ENCODE measurements around the gene EPHA3. TPM values are rescaled to one million over a fixed set of nuclear protein-coding genes. Genes with fewer than 3 reads are reported as not detected.

Gene EPHA3
- total RNA-seq, 2 donors from 2014 or later = 3.5 to 10.2 TPM

DNA sequence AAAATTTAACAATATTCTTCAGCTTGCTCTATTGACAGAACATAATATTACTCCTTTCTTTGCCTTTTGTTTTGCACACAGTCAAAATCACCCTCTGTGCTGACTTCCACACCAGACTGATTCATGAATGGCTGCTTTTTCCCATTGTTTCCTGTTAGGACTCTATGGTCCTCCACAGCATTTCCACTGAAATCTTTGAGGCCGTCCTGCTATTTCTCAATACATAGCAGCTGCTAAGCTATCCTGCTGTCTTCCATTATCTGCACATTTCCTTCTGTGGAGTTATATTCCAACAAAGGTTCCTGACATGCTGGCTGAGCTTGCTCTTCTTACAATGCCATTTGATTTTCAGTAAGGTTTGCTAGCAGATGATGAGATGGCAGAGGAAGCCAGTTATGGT is 153.3 kb downstream of the EPHA3 start:
- TF ChIP-seq, protein P1, sequence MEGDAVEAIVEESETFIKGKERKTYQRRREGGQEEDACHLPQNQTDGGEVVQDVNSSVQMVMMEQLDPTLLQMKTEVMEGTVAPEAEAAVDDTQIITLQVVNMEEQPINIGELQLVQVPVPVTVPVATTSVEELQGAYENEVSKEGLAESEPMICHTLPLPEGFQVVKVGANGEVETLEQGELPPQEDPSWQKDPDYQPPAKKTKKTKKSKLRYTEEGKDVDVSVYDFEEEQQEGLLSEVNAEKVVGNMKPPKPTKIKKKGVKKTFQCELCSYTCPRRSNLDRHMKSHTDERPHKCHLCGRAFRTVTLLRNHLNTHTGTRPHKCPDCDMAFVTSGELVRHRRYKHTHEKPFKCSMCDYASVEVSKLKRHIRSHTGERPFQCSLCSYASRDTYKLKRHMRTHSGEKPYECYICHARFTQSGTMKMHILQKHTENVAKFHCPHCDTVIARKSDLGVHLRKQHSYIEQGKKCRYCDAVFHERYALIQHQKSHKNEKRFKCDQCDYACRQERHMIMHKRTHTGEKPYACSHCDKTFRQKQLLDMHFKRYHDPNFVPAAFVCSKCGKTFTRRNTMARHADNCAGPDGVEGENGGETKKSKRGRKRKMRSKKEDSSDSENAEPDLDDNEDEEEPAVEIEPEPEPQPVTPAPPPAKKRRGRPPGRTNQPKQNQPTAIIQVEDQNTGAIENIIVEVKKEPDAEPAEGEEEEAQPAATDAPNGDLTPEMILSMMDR (IDR thresholded peaks at IDR 0.05) = no peak
- Histone ChIP-seq H3K27me3 (replicated peaks; ENCODE audit: insufficient read depth) (no peaks in the 10 kb centered on the region), H3K27ac (no peak overlapping the region), H3K4me1 (ENCODE audit: control insufficient read depth in 1 of 2, low read depth in 2 of 2) (no peaks in the 10 kb centered on the region), H3K4me3 (no peak overlapping the region), H3K36me3 (no peaks in the 10 kb centered on the region), H3K9me3 (no peaks in the 10 kb centered on the region)
- ATAC-seq (ENCODE audit: insufficient number of reproducible peaks, low FRiP score, low read depth) = no peak
- DNase-seq (ENCODE audit: low spot score) = no peak

DNA sequence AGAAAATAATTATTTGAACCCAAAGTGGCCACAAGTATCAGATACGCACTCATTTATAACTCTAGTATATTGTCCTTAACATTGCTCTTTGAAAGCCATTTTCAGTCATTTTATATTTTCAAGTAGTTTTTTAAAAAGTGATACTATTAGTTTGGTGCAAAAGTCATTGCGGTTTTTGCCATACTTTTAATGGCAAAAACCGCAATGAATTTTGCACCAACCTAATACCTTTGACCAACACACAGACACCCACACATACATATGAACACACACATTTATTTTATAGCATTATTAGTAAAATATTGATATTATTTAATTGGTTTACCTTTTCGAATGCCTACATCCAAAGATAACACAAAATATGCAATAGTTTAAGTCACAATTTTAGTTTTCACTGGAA is 154.3 kb downstream of the EPHA3 start:
- TF ChIP-seq, protein P1 (IDR thresholded peaks at IDR 0.05) = no peak
- no peaks in the 10 kb centered on the region for H3K4me1 ChIP-seq (ENCODE audit: control insufficient read depth in 1 of 2, low read depth in 2 of 2)
- no peaks in the 10 kb centered on the region for H3K27me3 ChIP-seq (replicated peaks; ENCODE audit: insufficient read depth)
- H3K36me3 ChIP-seq = no peaks in the 10 kb centered on the region
- H3K27ac ChIP-seq = no peak overlapping the region
- DNase-seq (ENCODE audit: low spot score) = no peak
- no peak for ATAC-seq (ENCODE audit: insufficient number of reproducible peaks, low FRiP score, low read depth)
- H3K9me3 ChIP-seq = no peaks in the 10 kb centered on the region
- H3K4me3 ChIP-seq = no peak overlapping the region

DNA sequence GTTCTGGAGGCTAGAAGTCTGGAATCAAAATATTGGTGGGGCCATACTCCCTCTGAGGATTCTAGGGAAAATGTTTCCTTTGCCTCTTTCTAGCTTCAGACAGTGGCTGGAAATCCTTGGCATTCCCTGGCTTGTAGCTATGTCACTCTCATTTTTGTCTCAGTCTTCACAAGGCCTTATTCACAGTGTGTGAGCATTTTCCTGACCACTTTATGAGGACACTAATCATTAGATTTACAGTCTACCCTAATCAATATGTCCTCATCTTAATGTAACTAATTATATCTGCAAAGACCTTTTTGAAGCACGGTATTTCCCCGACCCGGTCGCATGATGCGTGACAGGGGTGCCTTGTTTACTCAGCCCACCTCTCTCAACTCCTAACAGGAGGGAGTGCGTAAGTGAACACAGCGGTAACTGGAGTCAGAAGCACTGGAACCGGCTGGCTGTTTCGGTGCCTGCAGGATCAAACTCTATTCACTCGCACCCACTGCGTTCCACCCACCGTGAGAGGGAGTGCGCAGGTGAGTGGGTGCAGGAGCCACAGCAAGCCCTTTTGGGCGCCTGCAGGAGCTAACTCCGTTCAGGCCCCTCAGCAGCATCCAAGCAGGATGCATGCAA is 155.0 kb downstream of the EPHA3 start:
- TF ChIP-seq, protein P1 (IDR thresholded peaks at IDR 0.05) = no peak
- Histone ChIP-seq H3K27me3 (replicated peaks; ENCODE audit: insufficient read depth) (no peaks in the 10 kb centered on the region), H3K4me3 (no peak overlapping the region), H3K9me3 (no peaks in the 10 kb centered on the region), H3K27ac (no peak overlapping the region), H3K4me1 (ENCODE audit: control insufficient read depth in 1 of 2, low read depth in 2 of 2) (no peaks in the 10 kb centered on the region), H3K36me3 (no peaks in the 10 kb centered on the region)
- DNase-seq (ENCODE audit: low spot score) = no peak
- no peak for ATAC-seq (ENCODE audit: insufficient number of reproducible peaks, low FRiP score, low read depth)

DNA sequence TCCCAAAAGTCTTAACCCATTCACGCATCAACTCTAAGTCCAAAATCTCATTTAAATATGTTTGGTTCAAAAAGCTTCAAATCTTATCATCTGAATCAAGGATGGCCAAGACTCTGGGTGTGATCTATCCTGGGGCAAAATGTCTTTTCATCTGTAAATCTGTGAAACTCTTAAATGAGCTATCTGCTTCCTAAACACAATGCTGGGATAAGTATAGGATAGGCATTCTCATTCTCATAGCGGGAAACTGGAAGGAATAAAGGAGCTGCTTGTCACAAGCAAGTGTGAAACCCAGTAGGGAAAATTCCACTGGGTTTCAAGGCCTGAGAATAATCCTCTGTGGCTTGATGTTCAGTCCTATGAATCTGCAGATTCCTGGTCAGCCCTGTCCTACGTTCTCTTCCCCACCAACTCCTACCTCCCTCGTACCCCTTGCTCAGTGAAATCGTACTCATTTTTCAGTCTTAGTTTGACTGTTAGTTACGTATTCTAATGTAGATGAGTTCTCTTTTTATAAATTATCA is 156.7 kb downstream of the EPHA3 start:
- ATAC-seq (ENCODE audit: insufficient number of reproducible peaks, low FRiP score, low read depth) (no peak), DNase-seq (ENCODE audit: low spot score) (no peak)
- Histone ChIP-seq H3K4me1 (ENCODE audit: control insufficient read depth in 1 of 2, low read depth in 2 of 2) (no peaks in the 10 kb centered on the region), H3K27me3 (replicated peaks; ENCODE audit: insufficient read depth) (no peaks in the 10 kb centered on the region), H3K36me3 (no peaks in the 10 kb centered on the region), H3K4me3 (no peak overlapping the region), H3K9me3 (no peaks in the 10 kb centered on the region), H3K27ac (no peak overlapping the region)
- TF ChIP-seq, protein P1 (IDR thresholded peaks at IDR 0.05) = no peak

DNA sequence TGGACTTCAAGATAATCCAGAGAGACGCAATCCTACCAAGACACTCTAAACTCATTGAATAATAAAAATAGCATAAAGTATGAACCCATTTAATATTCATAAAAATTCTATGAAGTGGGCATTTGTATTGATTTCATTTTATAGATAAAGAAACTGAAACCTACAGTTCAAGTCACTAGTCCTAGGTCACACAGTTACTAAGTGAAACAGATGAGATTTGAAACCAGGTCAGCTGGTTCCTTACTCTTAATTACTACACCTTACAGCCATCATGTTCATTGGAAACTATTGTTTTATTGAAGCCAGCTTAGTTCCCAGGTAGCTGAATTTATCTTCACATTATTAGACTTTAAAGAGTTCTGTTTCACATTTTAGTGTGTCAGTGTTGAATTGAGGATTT is 158.7 kb downstream of the EPHA3 start:
- Histone ChIP-seq H3K4me1 (ENCODE audit: control insufficient read depth in 1 of 2, low read depth in 2 of 2) (no peaks in the 10 kb centered on the region), H3K9me3 (no peaks in the 10 kb centered on the region), H3K27ac (no peak overlapping the region), H3K27me3 (replicated peaks; ENCODE audit: insufficient read depth) (no peaks in the 10 kb centered on the region), H3K4me3 (no peak overlapping the region), H3K36me3 (no peaks in the 10 kb centered on the region)
- ATAC-seq (ENCODE audit: insufficient number of reproducible peaks, low FRiP score, low read depth) (no peak), DNase-seq (ENCODE audit: low spot score) (no peak)
- TF ChIP-seq, protein P1 (IDR thresholded peaks at IDR 0.05) = no peak

All from thoracic aorta (tissue), 2 donors.